Stimulated activated memory B cell treated with anti-CD40 and anti-IgM and Interleukin-4, amounts not matched to agents 10 μg/mL and 1 μg/mL and 100 μg/mL, for 72 hours (primary cell): ENCODE measurements around the gene PDE4D.
"Not testable (repeated sequence)": the region's sequence is repeated elsewhere in the genome, so short reads cannot be mapped to it uniquely, and the experiment has no call there.

Experiments
- ATAC-seq: fragments of 150-1000 bp; cut with Tn5 transposase; 2 replicates; pipeline ENCODE4 v1.10.0; 2021
- H3K27ac Mint-ChIP-seq: one replicate; pipeline ENCODE4 v1.8.0; 2022; ENCODE audit warnings: mild to moderate bottlenecking, mixed read lengths
- H3K27me3 Mint-ChIP-seq: one replicate; pipeline ENCODE4 v1.8.0; 2022; ENCODE audit warnings: mixed read lengths
- H3K36me3 Mint-ChIP-seq: one replicate; pipeline ENCODE4 v1.8.0; 2022; ENCODE audit warnings: mixed read lengths
- H3K4me1 Mint-ChIP-seq: one replicate; pipeline ENCODE4 v1.8.0; 2022; ENCODE audit warnings: mixed read lengths
- H3K4me3 Mint-ChIP-seq: one replicate; pipeline ENCODE4 v1.8.0; 2022; ENCODE audit warnings: mild to moderate bottlenecking, moderate library complexity, mixed read lengths
- H3K9me3 Mint-ChIP-seq: one replicate; pipeline ENCODE4 v1.8.0; 2022; ENCODE audit warnings: mixed read lengths

PDE4D gene

GRCh38 chr5:59665832-59666203 lies 227.7 kb downstream of the PDE4D start:
- H3K4me1 Mint-ChIP-seq: peaks cover 24% of the 10 kb centered on the region
- H3K27me3 Mint-ChIP-seq: not testable (repeated sequence)

GRCh38 chr5:59665086-59665831 lies 228.3 kb downstream of the PDE4D start:
- no peak for ATAC-seq
- Mint-ChIP-seq H3K4me3 (no peak overlapping the region), H3K27me3 (no peaks in the 10 kb centered on the region), H3K36me3 (no peaks in the 10 kb centered on the region), H3K27ac (no peak overlapping the region), H3K4me1 (peaks cover 29% of the 10 kb centered on the region), H3K9me3 (no peaks in the 10 kb centered on the region)

More at GRCh38 chr5:59665832-59666203, 227.7 kb downstream of the PDE4D start:
- H3K36me3 Mint-ChIP-seq, H3K4me3 Mint-ChIP-seq, H3K27ac Mint-ChIP-seq, H3K9me3 Mint-ChIP-seq, ATAC-seq: not testable (repeated sequence)

- ATAC-seq: no peak
Measured at GRCh38 chr5:59661954-59662615, 231.4 kb downstream of the PDE4D start.

GRCh38 chr5:59661311-59661710 lies 232.2 kb downstream of the PDE4D start:
- H3K27me3 Mint-ChIP-seq: no peaks in the 10 kb centered on the region
- H3K36me3 Mint-ChIP-seq: no peaks in the 10 kb centered on the region
- no peak overlapping the region for H3K27ac Mint-ChIP-seq
- no peak overlapping the region for H3K4me3 Mint-ChIP-seq
- ATAC-seq: no peak
- H3K9me3 Mint-ChIP-seq: no peaks in the 10 kb centered on the region
- peaks cover 36% of the 10 kb centered on the region for H3K4me1 Mint-ChIP-seq

More at GRCh38 chr5:59661954-59662615, 231.4 kb downstream of the PDE4D start:
- no peaks in the 10 kb centered on the region for H3K27me3 Mint-ChIP-seq
- no peak overlapping the region for H3K4me3 Mint-ChIP-seq
- no peaks in the 10 kb centered on the region for H3K36me3 Mint-ChIP-seq
- H3K9me3 Mint-ChIP-seq: no peaks in the 10 kb centered on the region
- peaks cover 35% of the 10 kb centered on the region for H3K4me1 Mint-ChIP-seq
- H3K27ac Mint-ChIP-seq: no peak overlapping the region

- Mint-ChIP-seq H3K4me3 (no peak overlapping the region), H3K36me3 (no peaks in the 10 kb centered on the region), H3K4me1 (peaks cover 42% of the 10 kb centered on the region), H3K27ac (no peak overlapping the region), H3K9me3 (no peaks in the 10 kb centered on the region), H3K27me3 (no peaks in the 10 kb centered on the region)
- no peak for ATAC-seq
Measured at GRCh38 chr5:59660737-59661136, 232.8 kb downstream of the PDE4D start.

GRCh38 chr5:59656351-59657254 lies 236.9 kb downstream of the PDE4D start:
- H3K4me3 Mint-ChIP-seq: no peak overlapping the region
- H3K27me3 Mint-ChIP-seq: no peaks in the 10 kb centered on the region
- peaks cover 35% of the 10 kb centered on the region for H3K4me1 Mint-ChIP-seq
- H3K36me3 Mint-ChIP-seq: no peaks in the 10 kb centered on the region
- no peak for ATAC-seq
- H3K9me3 Mint-ChIP-seq: no peaks in the 10 kb centered on the region
- no peak overlapping the region for H3K27ac Mint-ChIP-seq

- no peaks in the 10 kb centered on the region for H3K27me3 Mint-ChIP-seq
- H3K4me1 Mint-ChIP-seq: peaks cover 31% of the 10 kb centered on the region
- H3K9me3 Mint-ChIP-seq: no peaks in the 10 kb centered on the region
- no peak for ATAC-seq
- no peaks in the 10 kb centered on the region for H3K36me3 Mint-ChIP-seq
- H3K4me3 Mint-ChIP-seq: no peak overlapping the region
- no peak overlapping the region for H3K27ac Mint-ChIP-seq
Measured at GRCh38 chr5:59655693-59656309, 237.7 kb downstream of the PDE4D start.

GRCh38 chr5:59654691-59655090 lies 238.8 kb downstream of the PDE4D start:
- Mint-ChIP-seq H3K27me3 (no peaks in the 10 kb centered on the region), H3K9me3 (no peaks in the 10 kb centered on the region), H3K36me3 (no peaks in the 10 kb centered on the region), H3K27ac (no peak overlapping the region), H3K4me1 (peaks cover 26% of the 10 kb centered on the region), H3K4me3 (no peak overlapping the region)
- no peak for ATAC-seq

DNA sequence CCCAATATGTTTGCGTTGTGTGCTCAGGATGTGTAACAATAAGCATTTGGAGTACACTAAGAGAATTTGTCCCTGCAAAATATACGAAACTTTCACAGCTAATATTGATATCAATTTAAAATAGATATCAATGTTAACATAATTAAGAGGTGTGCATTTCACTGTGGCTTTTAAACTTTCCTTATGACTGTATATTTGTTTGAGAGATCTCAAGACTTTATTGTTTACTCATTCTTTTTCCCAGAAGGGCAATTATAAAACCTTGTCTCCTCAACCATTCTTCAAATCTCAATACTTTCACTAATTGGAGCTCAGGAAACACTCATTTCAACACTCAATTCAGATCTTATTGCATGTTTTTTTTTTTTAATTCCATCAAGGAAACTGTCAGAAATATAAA lies 241.1 kb downstream of the PDE4D start:
- Mint-ChIP-seq H3K27ac (no peak overlapping the region), H3K36me3 (no peaks in the 10 kb centered on the region), H3K9me3 (no peaks in the 10 kb centered on the region), H3K4me1 (peaks cover 20% of the 10 kb centered on the region), H3K27me3 (no peaks in the 10 kb centered on the region), H3K4me3 (no peak overlapping the region)
- ATAC-seq: no peak

DNA sequence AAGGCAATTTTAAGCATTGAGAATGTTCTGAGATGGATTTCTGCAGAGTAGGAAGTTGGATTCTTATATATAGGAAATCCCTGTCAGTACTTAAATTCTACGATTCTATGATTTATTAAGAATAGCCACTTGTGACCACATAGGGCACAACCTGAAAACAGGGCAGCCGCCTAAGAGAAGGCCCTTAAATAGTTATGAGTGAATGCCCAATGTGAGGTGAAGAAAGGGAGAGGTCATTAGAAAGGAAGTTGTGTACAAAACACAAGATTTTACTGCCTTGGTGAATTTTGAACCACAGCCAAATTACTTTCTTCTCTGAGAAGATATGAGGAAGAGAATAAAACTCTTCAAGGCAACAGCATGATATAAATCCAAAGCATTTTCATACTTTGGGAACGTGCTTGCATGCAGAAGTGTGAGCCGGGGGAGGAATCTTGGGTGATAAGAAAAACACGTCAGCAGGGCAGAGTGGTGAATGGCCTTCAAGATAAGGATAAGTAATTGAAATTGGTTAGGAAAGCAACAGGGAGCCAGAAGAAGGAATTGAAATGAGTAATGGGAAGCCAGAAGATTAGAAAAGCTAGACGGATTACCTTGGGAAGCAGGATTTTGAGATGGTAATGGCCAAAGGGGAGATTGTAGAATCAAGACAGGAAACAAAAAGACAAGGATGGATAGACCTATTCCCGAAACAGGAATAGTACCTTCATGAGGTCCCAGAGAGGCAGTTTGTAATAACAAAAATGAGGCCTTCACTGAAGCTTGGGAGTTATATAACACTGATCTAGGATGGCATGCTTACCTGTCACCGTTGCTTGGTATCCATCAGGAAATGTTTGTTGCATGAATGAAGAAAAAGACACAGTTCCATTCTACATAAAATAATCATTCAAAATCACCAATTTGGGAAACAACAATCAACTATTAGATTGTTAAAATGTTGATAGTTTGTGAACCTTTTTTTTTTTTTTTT lies 244.3 kb downstream of the PDE4D start:
- H3K27ac Mint-ChIP-seq: no peak overlapping the region
- no peaks in the 10 kb centered on the region for H3K36me3 Mint-ChIP-seq
- peaks cover 8% of the 10 kb centered on the region for H3K4me1 Mint-ChIP-seq
- H3K4me3 Mint-ChIP-seq: no peak overlapping the region
- no peaks in the 10 kb centered on the region for H3K27me3 Mint-ChIP-seq
- ATAC-seq: no peak
- no peaks in the 10 kb centered on the region for H3K9me3 Mint-ChIP-seq

GRCh38 chr5:59648038-59648831 lies 245.3 kb downstream of the PDE4D start:
- Mint-ChIP-seq H3K27me3 (no peaks in the 10 kb centered on the region), H3K9me3 (no peaks in the 10 kb centered on the region), H3K4me3 (no peak overlapping the region), H3K4me1 (peaks cover 8% of the 10 kb centered on the region), H3K36me3 (no peaks in the 10 kb centered on the region), H3K27ac (no peak overlapping the region)
- no peak for ATAC-seq

GRCh38 chr5:59645380-59645779 lies 248.1 kb downstream of the PDE4D start:
- no peaks in the 10 kb centered on the region for H3K27me3 Mint-ChIP-seq
- H3K27ac Mint-ChIP-seq: no peak overlapping the region
- peaks cover 8% of the 10 kb centered on the region for H3K4me1 Mint-ChIP-seq
- H3K4me3 Mint-ChIP-seq: no peak overlapping the region
- ATAC-seq: no peak
- peaks cover 5% of the 10 kb centered on the region for H3K36me3 Mint-ChIP-seq
- H3K9me3 Mint-ChIP-seq: peaks cover 3% of the 10 kb centered on the region

- ATAC-seq: no peak
- H3K27me3 Mint-ChIP-seq: no peaks in the 10 kb centered on the region
- H3K27ac Mint-ChIP-seq: no peak overlapping the region
- H3K36me3 Mint-ChIP-seq: peaks cover 5% of the 10 kb centered on the region
- peaks cover 3% of the 10 kb centered on the region for H3K9me3 Mint-ChIP-seq
- H3K4me1 Mint-ChIP-seq: peaks cover 4% of the 10 kb centered on the region
- H3K4me3 Mint-ChIP-seq: no peak overlapping the region
Measured at GRCh38 chr5:59640411-59640810, 253.1 kb downstream of the PDE4D start.
